Measurements from ENCODE around the gene STK17A.

The STK17A gene

DNA sequence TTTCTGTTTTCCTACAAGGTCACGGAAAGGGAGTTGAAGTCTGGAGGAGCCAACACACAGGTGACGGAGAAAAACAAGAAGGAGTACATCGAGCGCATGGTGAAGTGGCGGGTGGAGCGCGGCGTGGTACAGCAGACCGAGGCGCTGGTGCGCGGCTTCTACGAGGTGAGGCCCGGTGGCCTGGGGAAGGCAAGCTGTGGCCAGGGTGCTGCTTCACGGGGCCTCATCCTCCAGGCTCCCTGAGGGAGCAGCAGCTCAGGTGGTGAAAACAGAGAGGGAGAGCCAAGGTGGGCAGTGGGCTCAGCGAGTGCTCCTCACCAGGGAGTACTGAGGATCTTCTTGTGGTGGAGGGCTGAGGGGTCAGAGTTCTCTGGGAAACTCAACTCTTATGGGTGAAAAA lies 32.5 kb upstream of the STK17A start:
- TF ChIP-seq POLR2A (IDR thresholded peaks at IDR 0.05; ENCODE audit: extremely low read depth, insufficient read length) (no peak), MYC (IDR thresholded peaks at IDR 0.05; ENCODE audit: low read depth, low read length) (no peak)
- TF ChIP-seq, protein P1, sequence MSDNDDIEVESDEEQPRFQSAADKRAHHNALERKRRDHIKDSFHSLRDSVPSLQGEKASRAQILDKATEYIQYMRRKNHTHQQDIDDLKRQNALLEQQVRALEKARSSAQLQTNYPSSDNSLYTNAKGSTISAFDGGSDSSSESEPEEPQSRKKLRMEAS (IDR thresholded peaks at IDR 0.05; ENCODE audit: low read depth, low read length) = no peak
- TF ChIP-seq, protein P2, sequence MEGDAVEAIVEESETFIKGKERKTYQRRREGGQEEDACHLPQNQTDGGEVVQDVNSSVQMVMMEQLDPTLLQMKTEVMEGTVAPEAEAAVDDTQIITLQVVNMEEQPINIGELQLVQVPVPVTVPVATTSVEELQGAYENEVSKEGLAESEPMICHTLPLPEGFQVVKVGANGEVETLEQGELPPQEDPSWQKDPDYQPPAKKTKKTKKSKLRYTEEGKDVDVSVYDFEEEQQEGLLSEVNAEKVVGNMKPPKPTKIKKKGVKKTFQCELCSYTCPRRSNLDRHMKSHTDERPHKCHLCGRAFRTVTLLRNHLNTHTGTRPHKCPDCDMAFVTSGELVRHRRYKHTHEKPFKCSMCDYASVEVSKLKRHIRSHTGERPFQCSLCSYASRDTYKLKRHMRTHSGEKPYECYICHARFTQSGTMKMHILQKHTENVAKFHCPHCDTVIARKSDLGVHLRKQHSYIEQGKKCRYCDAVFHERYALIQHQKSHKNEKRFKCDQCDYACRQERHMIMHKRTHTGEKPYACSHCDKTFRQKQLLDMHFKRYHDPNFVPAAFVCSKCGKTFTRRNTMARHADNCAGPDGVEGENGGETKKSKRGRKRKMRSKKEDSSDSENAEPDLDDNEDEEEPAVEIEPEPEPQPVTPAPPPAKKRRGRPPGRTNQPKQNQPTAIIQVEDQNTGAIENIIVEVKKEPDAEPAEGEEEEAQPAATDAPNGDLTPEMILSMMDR (IDR thresholded peaks at IDR 0.05; ENCODE audit: low read depth, low read length) = no peak
- no peak for DNase-seq (ENCODE audit: low read depth)
- no peak overlapping the region for H3K4me3 ChIP-seq (ENCODE audit: low read depth, low read length)

DNA sequence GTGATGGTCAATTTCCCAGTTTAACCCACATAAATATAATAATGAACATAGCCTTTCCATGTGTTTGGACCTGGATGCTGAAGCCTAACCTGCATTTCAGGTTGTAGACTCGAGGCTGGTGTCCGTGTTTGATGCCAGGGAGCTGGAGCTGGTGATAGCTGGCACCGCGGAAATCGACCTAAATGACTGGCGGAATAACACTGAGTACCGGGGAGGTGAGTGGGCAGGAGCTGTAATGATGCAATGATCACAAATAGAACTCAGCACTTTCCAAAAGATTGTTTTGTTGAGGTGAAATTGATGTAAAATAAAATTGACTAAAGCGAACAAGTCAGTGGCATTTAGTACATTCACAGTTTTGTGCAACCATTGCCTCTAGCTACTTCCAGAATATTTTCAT lies 30.8 kb upstream of the STK17A start:
- no peak overlapping the region for H3K4me3 ChIP-seq (ENCODE audit: low read depth, low read length)
- DNase-seq (ENCODE audit: low read depth) = no peak
- TF ChIP-seq MYC (IDR thresholded peaks at IDR 0.05; ENCODE audit: low read depth, low read length) (no peak), POLR2A (IDR thresholded peaks at IDR 0.05; ENCODE audit: extremely low read depth, insufficient read length) (no peak)

DNA sequence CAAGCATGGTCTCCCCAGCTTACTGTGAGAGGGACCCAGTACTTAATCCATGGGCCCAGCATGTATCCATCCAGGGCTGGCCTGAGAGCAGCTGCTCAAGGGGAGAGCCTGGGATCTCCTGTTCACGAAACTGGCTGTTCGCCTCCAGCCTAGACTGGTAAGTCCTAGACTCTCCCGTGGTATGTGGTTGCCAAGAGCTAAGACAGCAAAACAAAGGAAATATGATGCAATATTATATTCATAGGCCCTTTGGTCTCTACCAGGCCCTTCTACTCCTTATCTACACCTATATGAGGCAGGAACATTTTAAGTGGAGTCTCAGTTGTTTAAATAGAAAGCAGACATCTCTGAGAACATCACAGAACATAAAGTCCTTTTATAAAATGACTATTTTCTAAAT lies 28.9 kb upstream of the STK17A start:
- no peak for TF ChIP-seq MYC (IDR thresholded peaks at IDR 0.05; ENCODE audit: low read depth, low read length)
- TF ChIP-seq, protein P2 (IDR thresholded peaks at IDR 0.05; ENCODE audit: low read depth, low read length) = no peak
- TF ChIP-seq, protein P1 (IDR thresholded peaks at IDR 0.05; ENCODE audit: low read depth, low read length) = no peak
- peak; percentile 60 for DNase-seq (ENCODE audit: low read depth)
- no peak overlapping the region for H3K4me3 ChIP-seq (ENCODE audit: low read depth, low read length)

DNA sequence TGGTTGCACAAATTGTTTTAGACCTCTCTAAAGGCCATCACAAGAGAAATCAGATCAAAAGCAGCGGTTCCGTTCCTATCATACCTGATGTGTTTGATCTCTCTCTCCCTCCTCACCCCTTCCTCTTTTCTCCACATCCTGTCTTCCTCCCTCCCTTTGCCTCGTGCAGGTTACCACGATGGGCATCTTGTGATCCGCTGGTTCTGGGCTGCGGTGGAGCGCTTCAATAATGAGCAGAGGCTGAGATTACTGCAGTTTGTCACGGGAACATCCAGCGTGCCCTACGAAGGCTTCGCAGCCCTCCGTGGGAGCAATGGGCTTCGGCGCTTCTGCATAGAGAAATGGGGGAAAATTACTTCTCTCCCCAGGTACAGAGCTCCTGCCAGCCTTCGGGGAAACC lies 28.5 kb upstream of the STK17A start:
- TF ChIP-seq POLR2A (IDR thresholded peaks at IDR 0.05; ENCODE audit: extremely low read depth, insufficient read length) (no peak), MYC (IDR thresholded peaks at IDR 0.05; ENCODE audit: low read depth, low read length) (no peak)
- TF ChIP-seq, protein P1 (IDR thresholded peaks at IDR 0.05; ENCODE audit: low read depth, low read length) = no peak
- TF ChIP-seq, protein P2 (IDR thresholded peaks at IDR 0.05; ENCODE audit: low read depth, low read length) = no peak
- no peak overlapping the region for H3K4me3 ChIP-seq (ENCODE audit: low read depth, low read length)
- no peak for DNase-seq (ENCODE audit: low read depth)

DNA sequence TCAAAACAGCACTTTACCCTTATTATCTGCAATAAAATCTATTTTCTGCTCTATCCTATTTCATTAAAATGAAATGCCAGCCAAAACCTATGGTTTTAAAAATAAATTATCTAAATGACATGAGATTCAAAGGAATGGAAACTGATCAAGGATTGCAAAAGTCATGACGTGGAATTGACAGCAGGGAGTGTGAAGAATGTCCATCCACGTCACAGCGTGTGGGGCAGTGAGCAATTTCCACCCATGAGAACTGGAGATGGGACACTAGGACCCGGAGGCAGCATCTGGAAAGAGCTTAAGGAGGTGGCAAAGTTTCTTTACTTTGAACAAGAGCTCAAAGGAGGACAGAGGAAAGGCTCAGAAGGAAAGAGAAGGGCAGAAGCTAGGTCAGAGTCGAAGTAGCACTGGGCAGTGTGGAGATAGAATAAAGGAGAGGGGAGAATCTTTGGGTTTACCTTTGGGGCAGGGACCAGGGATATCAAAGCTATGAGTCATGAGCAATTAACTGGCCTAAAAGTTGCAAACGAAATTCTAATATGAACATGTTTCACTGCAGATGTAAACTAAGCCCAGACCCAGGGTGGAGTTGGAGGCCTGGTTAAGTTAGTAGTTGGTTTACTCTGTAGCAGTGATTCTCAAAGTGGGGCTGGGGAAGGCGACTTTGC lies 24.9 kb upstream of the STK17A start:
- no peak overlapping the region for H3K4me3 ChIP-seq (ENCODE audit: low read depth, low read length)
- DNase-seq (ENCODE audit: low read depth) = no peak
- TF ChIP-seq POLR2A (IDR thresholded peaks at IDR 0.05; ENCODE audit: extremely low read depth, insufficient read length) (no peak), MYC (IDR thresholded peaks at IDR 0.05; ENCODE audit: low read depth, low read length) (no peak)
- TF ChIP-seq, protein P1 (IDR thresholded peaks at IDR 0.05; ENCODE audit: low read depth, low read length) = no peak
- TF ChIP-seq, protein P2 (IDR thresholded peaks at IDR 0.05; ENCODE audit: low read depth, low read length) = no peak

DNA sequence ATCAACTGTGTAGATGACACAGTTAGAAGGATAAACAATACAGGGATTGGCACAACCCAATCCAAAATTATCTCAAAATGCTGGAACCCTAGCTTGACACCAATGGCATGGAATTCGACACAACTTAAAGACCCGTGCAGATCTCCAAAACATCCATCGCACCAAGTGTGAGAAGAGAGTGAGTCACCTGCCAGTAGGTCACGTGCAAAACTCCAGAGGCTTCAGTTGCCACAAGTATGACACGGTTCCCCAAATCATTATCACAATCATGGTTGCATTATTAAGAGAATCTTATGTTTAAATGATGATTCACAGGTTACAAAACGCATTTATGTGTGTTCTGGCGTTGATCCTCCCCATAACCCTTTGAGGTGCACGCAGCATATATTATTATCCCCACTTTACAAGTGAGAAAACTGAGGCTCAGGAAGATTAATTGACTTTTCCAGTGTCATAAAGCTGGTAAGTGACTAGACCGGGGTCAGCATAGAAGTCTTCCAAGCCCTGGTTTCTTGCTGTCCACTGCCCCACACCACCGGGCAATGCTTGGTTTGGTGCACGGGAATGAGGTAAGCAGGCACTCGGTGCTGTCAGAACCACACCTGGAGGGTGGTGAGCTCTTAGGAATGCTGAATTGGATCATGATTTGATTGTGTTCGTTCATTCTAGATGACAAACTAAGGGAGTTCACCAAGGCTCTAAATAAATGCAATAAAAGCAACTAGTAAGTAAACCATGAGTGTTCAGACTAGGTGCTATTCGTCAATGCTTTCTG lies 23.6 kb upstream of the STK17A start:
- no peak for DNase-seq (ENCODE audit: low read depth)
- TF ChIP-seq, protein P2 (IDR thresholded peaks at IDR 0.05; ENCODE audit: low read depth, low read length) = no peak
- TF ChIP-seq POLR2A (IDR thresholded peaks at IDR 0.05; ENCODE audit: extremely low read depth, insufficient read length) (no peak), MYC (IDR thresholded peaks at IDR 0.05; ENCODE audit: low read depth, low read length) (no peak)
- TF ChIP-seq, protein P1 (IDR thresholded peaks at IDR 0.05; ENCODE audit: low read depth, low read length) = no peak
- no peak overlapping the region for H3K4me3 ChIP-seq (ENCODE audit: low read depth, low read length)

Measured in NB4 (cell line).